ENCODE measurements around the gene SYCP3.
A peak's percentile ranks its signal among the peaks of the same experiment; 100 is the strongest.
"Not testable (repeated sequence)": the region's sequence is repeated elsewhere in the genome, so short reads cannot be mapped to it uniquely, and the experiment has no call there.

Gene SYCP3

GRCh38 chr12:101710288-101710687 is 29.0 kb downstream of the SYCP3 start:
- no peak for DNase-seq

- no peak for DNase-seq
Measured at GRCh38 chr12:101707131-101707782, 32.0 kb downstream of the SYCP3 start.

- DNase-seq: no peak
Measured at GRCh38 chr12:101706403-101706802, 32.9 kb downstream of the SYCP3 start.

- no peak for DNase-seq
Measured at GRCh38 chr12:101703487-101703886, 35.8 kb downstream of the SYCP3 start.

- no peak for DNase-seq
Measured at GRCh38 chr12:101700299-101700820, 38.9 kb downstream of the SYCP3 start.

GRCh38 chr12:101698800-101699347 is 40.4 kb downstream of the SYCP3 start:
- DNase-seq: no peak

GRCh38 chr12:101697930-101698799 is 41.1 kb downstream of the SYCP3 start:
- no peak for DNase-seq

GRCh38 chr12:101697197-101697929 is 41.9 kb downstream of the SYCP3 start, which contains the start of gene CHPT1:
Gene CHPT1 (plus strand): TSS chr12:101697640. CDS start chr12:101697862, 222 bp downstream.
- peak; percentile 27 for DNase-seq

GRCh38 chr12:101696251-101697196 is 42.7 kb downstream of the SYCP3 start:
- no peak for DNase-seq

- DNase-seq: no peak
Measured at GRCh38 chr12:101695706-101696105, 43.6 kb downstream of the SYCP3 start.

GRCh38 chr12:101694986-101695385 is 44.3 kb downstream of the SYCP3 start:
- no peak for DNase-seq

- no peak for DNase-seq
Measured at GRCh38 chr12:101694297-101694848, 44.9 kb downstream of the SYCP3 start.

GRCh38 chr12:101691503-101692096 is 47.7 kb downstream of the SYCP3 start:
- no peak for DNase-seq

GRCh38 chr12:101690544-101691098 is 48.6 kb downstream of the SYCP3 start:
- DNase-seq: no peak

GRCh38 chr12:101686176-101686575 is 53.1 kb downstream of the SYCP3 start:
- no peak for DNase-seq

- DNase-seq: no peak
Measured at GRCh38 chr12:101685092-101685491, 54.2 kb downstream of the SYCP3 start.

GRCh38 chr12:101681627-101682026 is 57.6 kb downstream of the SYCP3 start:
- not testable (repeated sequence) for DNase-seq

GRCh38 chr12:101680647-101681046 is 58.6 kb downstream of the SYCP3 start:
- DNase-seq: no peak

- DNase-seq: no peak
Measured at GRCh38 chr12:101680240-101680639, 59.0 kb downstream of the SYCP3 start.
